Cerebellar cortex (tissue), 1 donor: ENCODE results near the gene MX1.

ENCODE experiments used
- DNase-seq: peaks from one replicate; pipeline ENCODE4 v3.0.0-alpha.2; 2015; ENCODE audit warnings: low spot score

MX1 gene

DNA sequence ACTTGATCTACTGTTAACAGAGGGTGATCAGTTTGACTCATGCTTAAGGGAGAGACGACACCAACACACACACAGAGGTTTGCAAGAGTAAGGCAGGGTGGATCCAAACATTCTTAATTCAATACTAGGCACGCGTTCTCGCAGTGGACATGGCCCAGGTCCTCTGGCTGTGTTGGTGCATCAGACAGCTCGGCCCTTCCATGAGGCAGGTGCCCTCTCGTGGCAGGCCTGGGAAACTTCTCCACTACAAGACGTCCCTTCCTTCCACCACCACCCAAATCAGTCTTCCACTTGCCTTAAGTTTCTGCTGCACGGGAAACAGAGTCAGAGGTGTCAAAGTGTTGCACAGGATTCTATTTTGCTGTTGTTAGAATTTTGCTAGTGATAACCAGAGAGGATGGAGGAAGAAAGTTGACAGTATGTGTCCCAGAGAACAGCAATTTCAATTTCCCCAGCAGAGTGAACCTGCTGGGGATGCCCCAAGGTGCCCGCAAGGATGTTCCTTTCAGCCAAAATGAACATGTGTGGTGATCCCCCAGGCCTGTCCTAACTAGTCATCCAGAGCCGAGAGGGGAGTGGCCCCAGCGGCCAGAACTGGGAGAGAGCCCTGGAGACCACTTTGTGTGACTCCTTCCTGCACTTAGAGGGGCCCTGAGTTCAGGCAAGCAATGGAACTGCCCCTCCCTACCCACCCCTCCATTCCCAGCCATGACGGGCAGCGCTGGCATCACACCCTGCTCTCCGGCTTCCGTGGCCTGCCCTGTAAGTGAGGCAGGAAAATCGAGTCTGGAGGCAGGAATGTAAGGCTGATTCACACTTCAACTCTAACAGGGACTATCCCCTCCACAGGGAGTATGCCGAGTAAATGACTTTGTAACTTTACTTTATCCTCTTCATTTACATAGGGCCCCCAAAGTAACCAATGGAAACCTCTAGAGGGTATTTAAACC is 34.8 kb downstream of the MX1 start:
- peak; percentile 17 for DNase-seq

DNA sequence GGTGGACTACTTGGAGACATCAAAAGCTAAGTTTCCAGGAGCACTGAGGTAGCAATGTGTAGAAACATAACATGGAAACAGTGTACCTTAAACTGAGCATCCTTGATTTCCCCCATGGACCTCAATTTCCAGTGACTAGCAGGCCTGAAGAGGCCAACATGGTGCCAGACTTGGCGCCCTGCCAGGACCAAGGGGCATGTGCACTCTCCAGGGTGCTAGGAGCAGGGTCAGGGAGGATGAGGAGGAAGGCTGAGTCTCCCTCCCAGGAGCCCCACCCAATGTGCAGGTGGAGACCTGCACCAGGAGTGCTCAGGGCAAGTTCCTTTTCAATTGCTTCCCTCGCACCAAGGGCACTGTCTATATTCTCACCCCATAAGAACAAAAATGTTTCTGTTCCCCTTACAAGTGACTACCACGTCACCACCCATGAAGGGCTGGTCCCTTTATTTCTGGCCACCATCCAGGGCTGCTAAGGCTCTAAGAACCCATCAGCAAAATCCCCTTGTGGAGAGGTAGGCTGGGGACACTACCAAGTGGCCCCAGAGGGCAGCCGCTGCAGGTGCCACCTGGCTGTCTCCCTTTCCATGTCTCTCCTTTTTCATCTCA is 39.2 kb downstream of the MX1 start:
- no peak for DNase-seq

DNA sequence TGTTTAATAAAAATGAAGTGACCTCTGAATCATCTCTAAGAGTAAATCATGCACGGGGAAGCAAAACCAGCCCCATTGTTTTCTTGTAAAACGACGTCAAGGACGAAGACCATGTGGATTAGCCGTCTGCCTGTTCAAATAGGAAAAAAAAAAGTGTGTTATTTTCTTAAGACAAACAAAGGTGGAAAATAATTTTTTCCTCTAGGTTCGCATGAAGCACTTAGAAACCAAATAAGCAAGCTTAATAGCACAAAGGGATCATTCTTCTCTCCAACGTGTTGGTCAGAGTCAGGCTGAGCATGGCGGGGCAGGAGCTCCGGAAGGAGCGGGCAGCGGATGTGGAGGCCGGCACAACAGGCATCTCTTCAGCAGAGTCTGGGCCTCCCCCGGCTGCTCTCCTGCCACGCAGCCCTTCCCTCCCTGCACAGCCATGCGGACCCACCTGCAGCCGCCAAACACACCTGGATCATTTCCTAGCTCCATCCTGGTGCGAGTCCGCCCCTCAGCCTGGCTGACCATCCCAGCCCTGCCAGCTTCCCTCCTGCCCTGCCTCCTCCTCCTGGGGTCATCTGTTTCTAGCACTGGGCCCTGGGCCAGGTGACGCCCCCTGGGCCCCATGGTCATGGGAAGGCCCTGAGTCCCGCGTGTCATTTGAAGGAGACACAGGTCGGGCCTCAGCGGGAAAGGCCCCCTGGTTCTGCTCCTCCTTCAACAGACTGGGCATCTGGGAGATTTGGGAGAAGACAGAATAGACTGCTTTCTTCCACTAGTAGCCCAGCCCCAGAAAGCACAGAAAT is 40.2 kb downstream of the MX1 start:
- DNase-seq = no peak

DNA sequence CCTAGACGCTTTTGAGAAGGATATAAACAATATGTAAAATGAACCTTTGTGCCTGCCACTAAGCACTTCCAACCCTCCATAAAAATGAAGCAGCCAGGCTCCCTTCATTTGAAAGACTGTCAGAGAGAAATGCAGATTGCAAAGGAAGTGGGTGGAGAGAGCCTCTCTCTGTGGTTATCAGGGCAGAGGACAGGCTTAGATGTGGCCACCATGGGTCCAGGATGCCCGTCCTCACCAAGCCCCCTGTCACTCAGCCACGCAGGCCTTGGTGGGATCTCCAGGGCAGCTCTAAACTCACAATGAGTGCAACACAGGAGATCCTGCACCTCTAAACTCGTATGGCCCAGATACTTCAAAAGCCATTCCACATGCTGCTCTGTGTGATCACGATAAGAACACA is 44.0 kb downstream of the MX1 start:
- no peak for DNase-seq

DNA sequence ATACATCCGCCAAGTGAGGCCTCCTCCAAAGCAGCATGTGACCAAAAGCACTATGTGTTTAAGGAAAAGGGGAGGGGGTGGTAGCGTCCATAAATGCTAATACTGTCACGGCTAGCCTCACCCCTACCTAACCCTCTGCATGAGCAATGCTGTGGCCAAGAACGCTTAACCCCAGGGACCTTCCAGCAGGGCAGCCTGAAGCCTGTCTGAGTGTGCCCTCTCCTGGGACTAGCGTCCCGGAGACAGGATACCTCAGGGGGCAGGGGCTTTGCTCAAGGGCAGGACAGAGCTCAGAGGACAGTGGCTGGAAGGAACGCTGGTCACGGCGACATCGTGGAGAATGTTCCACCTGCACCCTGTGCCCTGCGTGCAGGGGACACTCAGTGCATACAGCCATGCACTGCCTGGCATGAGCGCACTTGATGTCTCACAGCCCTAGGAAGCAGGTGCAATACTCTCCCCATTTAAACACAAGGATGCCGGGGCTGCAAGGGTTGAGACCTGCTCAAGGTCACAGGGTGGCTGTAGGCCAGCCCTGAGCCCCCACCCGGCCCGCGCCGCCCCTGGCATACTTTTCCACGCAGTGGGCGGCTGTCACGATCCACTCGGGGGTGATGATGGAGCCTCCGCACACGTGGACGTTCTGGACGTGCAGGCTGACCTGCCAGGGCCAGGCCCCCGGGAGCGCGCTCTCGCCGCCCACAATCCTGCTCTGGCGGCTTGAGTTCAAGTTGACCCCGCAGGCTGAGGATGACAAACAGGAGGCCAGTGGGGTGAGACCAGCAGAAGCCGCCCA is 46.9 kb downstream of the MX1 start:
- DNase-seq = no peak

DNA sequence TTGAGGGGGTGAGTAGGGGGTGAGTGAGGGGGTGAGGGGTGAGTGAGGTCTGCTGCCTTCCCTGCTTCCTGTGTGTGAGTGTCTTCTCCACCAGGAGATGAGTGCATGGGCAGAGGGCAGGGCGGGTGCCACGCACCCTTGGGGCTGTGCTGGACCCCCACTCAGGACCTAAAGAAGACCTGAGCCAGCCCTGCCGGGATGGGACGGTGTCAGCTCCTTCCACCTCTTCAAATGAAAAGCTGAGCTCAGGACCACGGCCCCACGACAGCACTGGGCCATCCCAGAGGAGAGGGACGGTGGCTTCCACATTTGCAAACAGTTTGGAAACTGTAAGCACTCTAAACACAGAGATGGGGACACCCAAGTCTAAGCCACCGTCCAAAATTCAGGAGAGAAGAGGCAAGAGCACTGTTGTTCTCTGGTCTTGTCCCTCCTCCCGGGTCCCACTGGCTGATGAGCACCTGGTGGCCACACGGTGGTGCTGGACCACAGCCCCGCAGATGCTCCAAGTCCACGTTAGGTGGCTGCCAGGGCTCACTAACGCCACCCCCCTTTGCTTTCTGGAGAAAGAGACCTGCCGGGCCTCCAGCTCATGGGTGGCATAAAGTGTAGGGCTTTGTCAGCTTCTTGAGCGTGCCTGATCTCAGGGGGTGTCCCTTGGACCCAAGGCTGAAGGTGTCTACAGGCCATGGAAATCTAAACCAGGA is 49.8 kb downstream of the MX1 start:
- no peak for DNase-seq

DNA sequence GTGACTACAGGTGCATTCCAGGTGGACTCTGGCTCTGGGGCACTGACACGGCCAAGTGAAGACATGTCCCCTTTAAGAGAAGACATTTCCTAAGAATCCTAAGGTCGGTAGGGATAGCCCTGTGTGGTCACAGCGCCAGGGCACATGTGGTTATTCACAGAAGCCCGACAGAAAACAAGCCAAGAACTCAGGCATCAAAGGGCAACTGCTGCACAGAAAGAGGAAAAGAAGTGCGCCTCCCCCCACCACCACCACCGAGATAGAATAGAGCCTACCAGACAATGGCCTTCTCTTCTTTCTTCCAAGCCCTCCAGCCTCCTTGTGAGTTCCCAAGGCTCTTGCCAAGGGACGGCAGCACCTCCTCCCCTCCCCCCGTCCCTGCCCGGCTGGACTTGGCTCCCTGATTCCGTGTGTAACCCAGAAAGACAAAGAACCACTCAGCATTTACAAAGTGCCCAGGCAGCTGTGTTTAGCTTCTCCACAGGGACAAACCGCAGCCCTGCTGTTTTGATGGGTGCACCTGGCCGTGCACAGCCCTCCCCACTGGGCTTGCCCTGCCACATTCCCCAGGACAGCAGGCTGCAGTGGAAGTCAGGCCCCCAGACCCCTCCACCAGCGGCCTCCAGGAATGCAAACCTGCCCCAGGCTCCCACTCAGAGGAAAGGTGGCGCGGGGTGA is 51.7 kb downstream of the MX1 start:
- DNase-seq = no peak

- DNase-seq = no peak
Observed at GRCh38 chr21:41478319-41479177, 52.5 kb downstream of the MX1 start.

- DNase-seq = no peak
Observed at GRCh38 chr21:41479686-41480085, 53.6 kb downstream of the MX1 start.

DNA sequence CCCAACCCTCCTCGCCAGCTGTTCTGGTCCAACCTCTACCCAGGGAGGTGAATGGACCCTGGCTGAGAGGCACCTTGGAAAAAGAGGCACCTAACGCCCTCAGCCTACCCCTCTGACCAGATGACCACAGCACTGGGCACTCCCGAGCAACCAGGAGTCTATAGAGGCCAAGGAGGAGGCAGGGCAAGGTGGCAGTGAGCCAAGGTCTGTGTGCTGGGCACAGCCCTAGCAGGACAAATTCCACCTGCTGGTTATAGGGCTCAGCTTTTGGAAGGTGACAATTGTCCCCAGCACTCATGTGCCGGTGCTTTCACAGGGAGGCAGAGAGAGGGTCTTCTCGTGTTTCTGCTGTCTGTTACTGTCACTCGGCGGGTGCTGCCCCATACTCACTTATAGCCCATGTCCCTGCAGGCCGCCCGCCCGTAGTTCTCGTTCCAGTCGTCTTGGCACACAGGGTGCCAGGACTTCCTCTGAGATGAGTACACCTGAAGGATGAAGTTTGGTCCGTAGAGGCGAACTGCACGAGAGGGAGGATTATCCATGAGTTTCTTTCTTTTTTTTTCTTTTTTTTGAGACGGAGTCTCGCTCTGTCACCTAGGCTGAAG is 54.1 kb downstream of the MX1 start:
- DNase-seq = no peak

- DNase-seq = no peak
Observed at GRCh38 chr21:41481191-41481590, 55.2 kb downstream of the MX1 start.

DNA sequence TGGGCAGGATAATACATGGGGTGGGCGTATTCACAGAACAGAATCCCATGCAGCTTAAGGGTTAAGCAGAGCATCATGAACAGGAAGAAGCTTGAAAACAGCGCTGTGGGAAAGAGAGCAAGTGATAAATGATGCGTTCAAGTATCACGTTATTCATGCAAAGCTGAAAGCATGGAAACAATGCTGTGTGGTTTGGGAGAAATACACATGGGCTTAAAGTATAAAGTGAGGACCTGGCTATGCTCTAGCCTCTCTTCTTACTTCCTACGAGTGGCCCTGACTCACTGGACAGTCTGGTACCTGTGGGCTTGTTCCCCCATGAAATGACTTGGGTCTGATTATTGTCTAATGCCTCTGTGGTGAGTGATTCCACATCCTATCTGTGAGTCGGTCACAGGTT is 56.3 kb downstream of the MX1 start:
- DNase-seq = no peak

- DNase-seq = no peak
Observed at GRCh38 chr21:41482980-41483379, 56.9 kb downstream of the MX1 start.

GRCh38 chr21:41483415-41483814 is 57.4 kb downstream of the MX1 start:
- DNase-seq = no peak

GRCh38 chr21:41483973-41484372 is 57.9 kb downstream of the MX1 start:
- DNase-seq = no peak

DNA sequence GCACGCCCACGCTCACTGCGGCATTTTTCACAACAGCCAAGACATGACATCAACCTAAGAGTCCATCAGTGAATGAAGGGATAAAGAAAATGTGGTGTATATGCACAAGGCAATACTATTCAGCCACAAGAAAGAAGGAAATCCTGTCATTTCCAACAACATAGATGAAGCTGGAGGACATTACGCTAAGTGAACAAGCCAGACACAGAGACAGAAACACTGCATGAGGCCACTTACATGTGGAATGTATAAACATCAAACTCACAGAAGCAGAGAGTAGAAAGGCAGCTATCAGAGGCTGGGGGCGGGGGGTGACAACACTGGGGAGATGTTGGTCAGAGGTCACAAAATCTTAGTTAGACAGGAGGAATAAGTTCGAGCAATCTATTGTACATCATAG is 61.0 kb downstream of the MX1 start:
- no peak for DNase-seq

DNA sequence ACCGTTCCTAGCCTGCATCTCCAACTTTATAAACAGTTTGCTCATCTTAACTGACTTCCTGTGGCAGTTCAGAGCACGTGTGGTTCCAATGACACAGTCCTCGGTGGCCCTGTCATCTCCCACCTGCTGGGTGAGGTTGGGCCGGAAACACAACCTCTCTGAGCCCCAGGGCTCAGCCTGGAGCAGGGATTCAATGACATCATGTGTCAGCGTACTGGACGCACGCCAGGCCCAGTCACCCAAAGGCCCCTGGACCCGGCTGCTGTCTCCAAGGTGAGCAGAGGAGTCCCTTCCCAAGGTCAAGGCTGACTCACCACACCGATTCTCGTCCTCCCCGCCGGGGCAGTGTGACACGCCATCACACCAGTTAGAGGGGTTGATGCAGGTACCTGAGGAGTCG is 62.0 kb downstream of the MX1 start:
- DNase-seq = no peak

DNA sequence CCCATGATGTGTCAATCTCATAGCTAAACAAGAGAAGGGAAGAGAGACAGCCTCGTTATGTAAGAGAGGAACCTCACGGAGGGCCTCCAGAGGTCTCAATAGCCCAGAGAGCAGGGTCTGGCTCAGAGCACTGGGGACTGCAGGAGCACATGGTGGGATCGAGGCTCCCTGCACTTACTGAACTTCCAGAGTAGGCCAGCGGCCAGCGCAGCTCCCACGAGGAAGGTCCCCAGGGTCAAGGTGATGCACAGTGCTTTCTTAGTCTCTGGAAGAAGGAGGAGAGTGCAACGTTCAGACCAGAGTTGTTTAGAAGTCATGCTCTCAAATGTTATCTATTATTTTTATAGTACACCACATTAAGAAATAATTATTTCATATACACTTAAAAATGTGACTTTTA is 63.3 kb downstream of the MX1 start:
- no peak for DNase-seq

DNA sequence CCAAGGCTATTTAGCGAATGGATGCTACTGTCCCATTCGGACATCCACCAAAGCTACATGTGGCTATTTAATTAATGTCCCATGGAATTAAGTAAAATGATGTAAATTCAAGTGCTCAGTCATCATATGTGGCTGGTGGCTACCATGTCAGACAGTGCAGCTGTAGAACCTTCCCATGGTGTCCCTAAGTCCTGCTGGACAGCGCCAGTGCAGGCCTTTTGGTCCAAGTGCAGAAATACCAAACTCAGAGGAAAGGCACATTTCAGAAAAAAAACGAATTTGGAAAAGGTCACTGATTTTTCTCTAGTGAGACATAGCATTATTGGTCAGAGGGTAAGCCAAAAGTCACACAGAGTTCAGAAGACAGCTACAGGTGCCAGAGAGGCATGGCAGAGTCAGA is 64.3 kb downstream of the MX1 start:
- no peak for DNase-seq
